ENCODE data around the gene ATP5MC2.

- TF ChIP-seq, protein P1, sequence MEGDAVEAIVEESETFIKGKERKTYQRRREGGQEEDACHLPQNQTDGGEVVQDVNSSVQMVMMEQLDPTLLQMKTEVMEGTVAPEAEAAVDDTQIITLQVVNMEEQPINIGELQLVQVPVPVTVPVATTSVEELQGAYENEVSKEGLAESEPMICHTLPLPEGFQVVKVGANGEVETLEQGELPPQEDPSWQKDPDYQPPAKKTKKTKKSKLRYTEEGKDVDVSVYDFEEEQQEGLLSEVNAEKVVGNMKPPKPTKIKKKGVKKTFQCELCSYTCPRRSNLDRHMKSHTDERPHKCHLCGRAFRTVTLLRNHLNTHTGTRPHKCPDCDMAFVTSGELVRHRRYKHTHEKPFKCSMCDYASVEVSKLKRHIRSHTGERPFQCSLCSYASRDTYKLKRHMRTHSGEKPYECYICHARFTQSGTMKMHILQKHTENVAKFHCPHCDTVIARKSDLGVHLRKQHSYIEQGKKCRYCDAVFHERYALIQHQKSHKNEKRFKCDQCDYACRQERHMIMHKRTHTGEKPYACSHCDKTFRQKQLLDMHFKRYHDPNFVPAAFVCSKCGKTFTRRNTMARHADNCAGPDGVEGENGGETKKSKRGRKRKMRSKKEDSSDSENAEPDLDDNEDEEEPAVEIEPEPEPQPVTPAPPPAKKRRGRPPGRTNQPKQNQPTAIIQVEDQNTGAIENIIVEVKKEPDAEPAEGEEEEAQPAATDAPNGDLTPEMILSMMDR (IDR thresholded peaks at IDR 0.05; ENCODE audit: low read depth, low read length): no peak
- no peak for TF ChIP-seq EZH2phosphoT487 (IDR thresholded peaks at IDR 0.05; ENCODE audit: low read depth)
Observed at GRCh38 chr12:53694756-53695151, 18.9 kb upstream of the ATP5MC2 start.
